T47D (cell line): ENCODE data around the gene POU2F1.

ENCODE experiments used
- DNase-seq, 2 experiments: peaks; one replicate each; pipeline versions ENCODE4 v3.0.0 to v3.0.0-alpha.2; 2011 to 2012; ENCODE audit warnings: low read depth in 1 of 2, low spot score in 1 of 2
- JUND ChIP-seq: IDR thresholded peaks from 2 replicates; pipeline ENCODE4 v1.6.1; 2012; ENCODE audit warnings: low read depth
- in situ Hi-C: cut with HindIII; loops from 2 replicates; pipeline ENCODE4 v1.10.0; 2016; ENCODE audit warnings: low sequenced_read_pairs, low pct_unique_long_range_greater_than_20kb

POU2F1 gene

DNA sequence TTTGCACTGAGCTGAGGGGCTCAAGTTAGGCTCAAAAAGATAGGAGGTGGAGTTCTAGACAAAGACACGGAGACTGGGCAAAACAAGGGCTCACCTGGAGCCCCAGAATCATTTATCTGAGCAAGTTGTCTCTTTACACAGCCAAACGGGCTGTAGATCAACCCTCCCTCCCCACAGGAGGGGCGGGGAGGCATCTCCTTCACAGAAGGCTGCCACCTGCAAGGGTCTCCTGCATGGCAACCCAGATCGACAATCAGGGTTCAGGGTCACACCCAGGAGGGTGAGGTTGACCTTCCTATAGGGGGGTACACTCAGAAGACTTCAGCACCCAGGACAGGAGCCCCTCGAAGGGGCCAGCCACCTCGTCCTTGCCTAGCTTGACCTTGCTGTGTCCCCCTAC, 213.6 kb downstream of the POU2F1 start:
- no peak for DNase-seq
- in situ Hi-C loops: no loop called here
- TF ChIP-seq JUND: no peak

DNA sequence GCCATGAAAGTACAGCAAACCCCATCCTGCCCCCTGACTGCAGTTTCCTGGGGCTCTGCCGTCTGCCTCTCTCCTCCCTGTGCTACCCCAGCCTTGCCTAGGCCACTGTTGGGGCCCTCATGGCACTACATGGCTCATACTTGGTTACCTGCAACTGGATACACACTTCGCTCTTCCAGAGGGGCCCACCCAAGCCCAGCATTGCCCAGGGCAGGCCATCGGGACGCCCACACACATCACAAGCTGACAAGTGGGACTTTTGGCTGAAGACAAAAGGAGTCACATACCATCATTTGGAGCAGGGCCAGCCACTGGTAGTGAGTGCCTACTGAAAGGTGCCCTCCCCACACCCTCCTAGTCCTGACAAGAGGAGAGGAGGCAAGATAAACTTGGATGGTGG, 214.8 kb downstream of the POU2F1 start:
- no peak for TF ChIP-seq JUND
- DNase-seq: no peak
- in situ Hi-C loops: no loop called here

DNA sequence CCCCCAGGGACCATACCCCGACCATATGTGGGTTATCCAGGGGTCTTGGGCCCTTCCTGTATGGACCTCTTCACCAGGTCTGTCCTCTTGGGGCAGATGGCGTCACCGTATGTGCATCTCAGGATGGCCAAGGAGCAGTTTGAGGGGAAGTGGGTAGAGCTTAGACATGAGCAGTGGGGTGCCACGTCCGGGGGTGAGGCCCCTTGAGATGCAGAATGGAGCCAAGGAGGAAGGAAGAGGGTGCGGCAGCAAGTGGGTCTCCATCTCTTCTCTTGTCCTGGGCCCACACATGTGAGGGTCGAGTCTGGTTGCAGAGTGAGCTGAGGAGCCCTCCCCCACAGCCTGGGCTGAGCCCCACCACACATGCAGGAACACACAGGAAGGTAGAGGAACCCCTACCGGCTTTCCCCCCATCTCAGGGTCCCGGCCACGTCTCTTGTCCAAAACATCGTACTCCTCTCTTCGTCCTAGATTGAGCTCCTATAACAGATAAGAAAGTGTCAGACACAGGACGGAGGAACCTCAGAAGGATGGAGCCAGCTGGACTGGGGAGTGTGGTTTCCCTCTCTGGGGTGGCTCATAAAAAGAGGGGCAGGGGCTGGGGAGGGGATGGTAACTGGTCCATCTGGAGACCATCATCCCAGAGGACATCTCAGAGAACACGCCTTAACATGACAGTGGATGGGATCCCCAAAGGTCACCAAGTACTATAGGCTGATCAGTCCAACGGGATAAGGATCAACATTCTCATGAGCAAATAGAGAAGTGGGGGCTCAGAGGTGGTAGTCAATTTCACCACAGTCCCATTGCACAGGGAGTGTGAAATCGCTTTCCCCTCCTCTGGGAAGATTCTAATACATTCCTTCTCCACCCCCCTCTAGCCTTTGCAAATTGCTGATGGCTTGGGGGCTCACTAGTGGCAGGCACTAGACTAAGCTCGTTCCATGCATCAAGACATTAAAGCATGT, 217.8 kb downstream of the POU2F1 start:
- in situ Hi-C loops: no loop called here
- DNase-seq: no peak
- no peak for TF ChIP-seq JUND

DNA sequence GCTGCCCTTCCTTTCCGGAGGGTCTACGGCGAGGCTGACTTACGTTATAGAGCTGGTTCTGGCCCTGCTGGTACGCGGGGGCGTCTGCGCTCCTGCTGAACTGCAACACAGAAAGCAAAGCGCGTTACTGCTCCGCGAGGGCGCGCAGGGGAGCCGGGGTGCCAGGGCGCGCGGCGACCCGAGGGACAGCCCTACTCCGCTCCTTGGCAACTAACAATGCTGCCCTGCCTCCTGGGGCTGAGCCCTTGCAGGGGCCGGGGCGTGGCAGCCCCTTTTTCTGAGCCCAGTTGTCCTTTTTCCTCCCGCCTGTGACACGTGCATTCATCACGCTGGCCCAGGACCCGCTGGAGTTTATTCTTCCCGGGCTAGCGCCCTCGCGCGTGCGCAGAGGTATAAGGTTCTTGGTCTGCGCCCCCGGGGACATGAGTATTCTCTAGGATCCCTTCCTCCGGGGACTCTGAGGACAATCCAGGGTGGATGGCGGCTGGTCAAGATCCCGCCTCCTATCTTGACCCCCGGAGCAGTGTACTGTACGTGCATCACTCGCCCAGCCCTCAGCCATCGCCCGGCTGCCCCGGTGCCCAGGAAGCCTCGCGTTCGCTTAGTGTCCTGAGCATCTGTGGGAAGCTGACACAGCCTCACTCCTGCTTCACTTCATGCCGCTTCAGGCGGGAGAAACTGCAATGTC, 218.8 kb downstream of the POU2F1 start:
- in situ Hi-C loops: no loop called here
- no peak for DNase-seq
- no peak for TF ChIP-seq JUND

DNA sequence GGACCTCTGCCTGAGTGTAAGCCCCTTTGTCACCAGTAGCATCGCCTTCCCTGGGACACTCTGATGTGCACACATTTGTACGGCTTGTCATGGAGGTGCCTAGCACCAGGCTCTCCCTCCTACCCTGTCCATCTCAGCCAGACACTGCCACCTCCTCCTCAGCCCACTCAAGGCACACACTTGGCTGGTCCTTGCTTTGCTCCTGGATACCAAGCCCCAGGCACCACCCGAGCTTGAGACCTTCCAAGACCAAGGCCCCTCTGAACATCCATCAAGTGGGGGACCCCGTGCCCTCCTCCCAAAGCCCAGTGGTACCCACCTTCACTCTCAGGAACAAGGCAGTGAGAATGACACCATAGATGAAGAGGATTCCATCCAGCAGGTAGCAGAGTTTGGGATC, 219.7 kb downstream of the POU2F1 start:
- no peak for TF ChIP-seq JUND
- DNase-seq: no peak
- in situ Hi-C loops: no loop called here

DNA sequence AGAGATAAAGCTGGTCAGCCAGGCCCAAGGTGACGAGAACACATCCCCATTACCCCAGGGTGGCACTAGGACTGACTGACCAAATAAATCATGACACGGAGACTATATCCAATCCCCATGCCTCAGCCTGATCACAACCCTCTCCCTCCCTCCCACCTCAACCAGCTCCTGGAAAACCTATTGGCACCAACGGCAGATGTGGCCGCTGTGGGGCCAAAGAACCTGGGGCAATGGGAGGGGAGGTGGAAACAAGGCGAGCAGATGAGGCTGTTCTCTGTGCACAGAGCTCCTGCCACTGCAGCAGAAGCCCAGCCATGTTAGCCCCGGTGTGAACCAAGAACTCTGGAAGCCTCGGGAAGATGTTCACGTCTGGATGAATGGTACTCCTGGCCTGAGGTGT, 220.1 kb downstream of the POU2F1 start:
- in situ Hi-C loops: no loop called here
- TF ChIP-seq JUND: no peak
- no peak for DNase-seq

DNA sequence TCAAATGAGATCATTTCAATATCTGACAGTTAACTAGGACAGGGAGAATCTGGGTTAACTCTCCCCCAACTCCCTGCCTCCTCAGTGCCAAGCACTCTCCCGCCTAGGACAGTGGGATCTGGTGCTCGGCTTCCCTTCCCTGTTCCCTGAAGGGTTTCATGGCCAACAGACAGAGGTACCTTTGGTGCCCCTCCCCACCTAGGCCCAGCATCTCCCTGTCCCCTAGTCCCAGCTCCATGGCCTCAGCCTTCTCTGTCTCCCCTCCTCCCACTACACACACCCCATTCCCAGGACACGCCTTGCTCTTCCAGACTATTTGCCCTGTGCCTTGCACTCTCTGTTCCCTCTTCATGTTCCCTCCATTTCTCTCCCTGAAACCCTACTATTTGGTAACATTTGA, 220.5 kb downstream of the POU2F1 start:
- DNase-seq: no peak
- in situ Hi-C loops: no loop called here
- TF ChIP-seq JUND: no peak

DNA sequence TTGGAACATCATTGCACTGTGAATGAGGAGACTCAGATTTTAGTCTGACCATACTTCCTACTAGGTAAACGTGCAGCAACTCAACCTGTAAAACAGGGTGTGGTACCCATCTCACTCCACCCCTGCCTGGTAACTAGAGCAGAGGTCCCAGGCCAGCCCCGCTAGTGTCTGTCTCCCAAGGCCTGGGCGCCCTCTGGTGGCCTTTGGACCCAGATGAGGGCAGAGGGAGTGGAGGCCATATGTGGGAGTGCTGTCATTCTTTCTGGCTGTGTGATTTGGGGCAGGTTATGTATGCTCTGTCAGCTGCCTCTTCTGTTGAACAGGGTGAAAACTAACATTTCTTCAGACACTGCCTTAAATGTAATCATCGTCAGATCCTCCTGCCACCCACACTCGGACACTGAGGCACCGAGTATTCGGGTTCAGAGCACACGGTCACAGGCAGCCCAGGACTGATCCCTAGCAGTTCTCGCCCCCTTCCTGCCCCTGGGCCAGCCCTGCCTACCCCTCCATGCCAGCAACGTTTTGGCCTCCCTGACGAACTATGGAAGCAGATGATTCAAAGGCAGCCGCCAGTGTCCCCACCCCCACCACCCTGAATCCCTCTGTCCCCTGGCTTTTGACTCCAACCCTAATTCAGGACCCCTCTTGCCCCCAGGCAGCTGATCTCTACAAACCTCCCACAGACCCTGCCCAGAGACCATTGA, 221.6 kb downstream of the POU2F1 start:
- in situ Hi-C loops: no loop called here
- TF ChIP-seq JUND: no peak
- peak; percentile 93 for DNase-seq

DNA sequence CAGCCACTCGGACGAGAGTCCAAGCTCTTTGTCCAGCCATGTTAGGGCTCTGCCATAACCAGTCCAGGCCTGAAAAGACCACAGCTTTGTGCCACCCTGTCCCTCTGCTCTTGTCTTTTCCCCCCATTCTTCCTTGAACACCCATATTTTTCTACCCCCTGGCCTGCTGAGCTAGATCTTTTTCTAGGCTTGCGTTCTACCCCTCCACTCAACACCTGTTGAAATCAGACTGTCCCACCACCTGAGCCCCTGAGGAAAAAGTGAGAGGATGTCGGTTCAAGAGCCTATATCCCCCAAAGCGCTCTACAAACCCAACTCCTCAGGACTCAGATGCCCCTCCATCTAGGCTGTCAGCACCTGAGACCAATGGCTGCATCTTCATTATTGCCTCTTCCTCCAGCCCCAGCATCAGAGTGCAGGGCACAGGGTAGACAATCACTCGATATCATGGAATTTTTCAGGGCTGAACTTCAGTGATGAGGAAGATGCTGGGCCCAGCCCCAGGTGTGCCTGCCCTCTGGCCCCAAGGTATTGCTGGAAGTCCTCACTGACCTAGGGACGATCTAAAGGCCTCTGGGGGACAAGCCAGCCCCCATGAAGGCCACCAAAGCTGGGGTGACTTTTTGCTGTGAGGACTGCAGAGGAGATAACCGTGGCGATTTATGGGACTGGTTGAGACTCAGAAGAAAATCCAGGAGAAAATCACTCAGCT, 222.3 kb downstream of the POU2F1 start:
- in situ Hi-C loops: no loop called here
- no peak for TF ChIP-seq JUND
- no peak for DNase-seq

DNA sequence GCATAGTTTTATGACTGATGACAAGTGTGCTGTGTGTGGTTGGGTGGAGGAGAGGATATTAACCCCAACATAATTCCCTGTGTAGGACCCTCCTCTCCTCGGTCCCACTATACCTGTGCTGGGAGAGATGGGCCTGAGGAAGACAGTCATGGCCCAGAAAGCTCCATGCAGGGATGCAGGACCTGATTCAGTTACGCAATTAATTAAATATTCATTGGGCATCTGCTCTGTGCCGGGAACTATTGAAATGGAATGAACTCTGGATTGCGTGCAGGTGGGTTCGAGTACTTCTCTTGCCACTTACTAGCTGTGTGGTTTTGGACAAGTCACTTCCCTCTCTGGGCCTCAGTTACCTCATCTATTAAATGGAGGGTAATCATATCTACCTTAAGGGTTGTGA, 223.1 kb downstream of the POU2F1 start:
- no peak for TF ChIP-seq JUND
- in situ Hi-C loops: no loop called here
- no peak for DNase-seq

DNA sequence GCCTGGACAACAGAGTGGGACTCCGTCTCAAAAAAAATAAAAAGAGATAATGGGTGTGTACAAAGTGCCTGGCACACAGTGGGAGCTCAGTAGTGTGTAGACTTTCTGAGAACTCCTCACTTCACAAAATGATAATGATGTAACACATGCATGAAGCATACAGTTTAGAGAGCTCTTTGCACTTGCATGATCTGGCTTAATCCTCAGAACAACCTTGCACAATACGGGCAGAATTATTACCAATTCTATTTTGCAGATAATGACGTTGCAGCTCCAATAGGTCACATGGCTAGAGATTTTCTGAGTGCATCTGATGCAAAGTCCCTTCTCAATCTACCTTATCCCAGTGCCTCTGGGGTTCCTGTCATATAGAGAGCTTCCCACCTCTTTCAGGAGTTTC, 226.3 kb downstream of the POU2F1 start:
- DNase-seq: no peak
- in situ Hi-C loops: no loop called here
- no peak for TF ChIP-seq JUND

DNA sequence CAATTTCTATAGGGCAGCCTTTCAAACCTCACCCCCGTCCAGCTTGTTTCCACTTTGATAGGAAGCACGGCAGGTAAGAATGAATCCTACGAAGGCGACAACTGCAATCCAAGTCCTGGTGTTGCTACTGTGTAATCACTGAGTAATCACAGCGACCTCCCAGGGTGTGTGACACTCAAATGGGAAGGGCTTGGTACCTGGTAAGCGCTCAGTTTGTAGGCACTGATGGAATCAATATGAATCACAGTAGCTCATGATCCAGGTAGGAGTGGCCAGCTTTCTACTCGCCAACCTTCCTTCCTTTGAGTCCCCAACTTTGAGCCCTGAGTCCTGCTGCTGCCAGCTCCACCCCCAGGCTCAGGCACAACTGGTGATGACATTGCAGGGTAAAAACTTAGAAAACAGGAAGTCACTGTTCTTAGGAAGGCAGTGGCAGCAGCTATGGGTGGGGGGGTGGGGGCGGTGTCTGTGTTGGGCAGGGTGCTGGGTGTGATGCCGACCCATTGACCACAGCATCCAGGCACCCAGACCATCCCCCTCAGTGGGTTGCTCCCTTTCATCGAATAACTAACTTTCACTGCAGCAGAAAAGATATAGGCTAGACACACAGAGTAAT, 226.9 kb downstream of the POU2F1 start:
- no peak for DNase-seq
- no peak for TF ChIP-seq JUND
- in situ Hi-C loops: no loop called here
